Endothelial cell of umbilical vein (primary cell): ENCODE results near the gene NDUFS6. TPM values are rescaled to one million over a fixed set of nuclear protein-coding genes. Genes with fewer than 3 reads are reported as not detected.

Source experiments
- BruUV-seq: library from RNA; stranded (reverse); fragments of 400-500 nt; replicated peaks from 2 replicates; lab custom pipeline; 2021; lab: Mats Ljungman, UMichigan
- CTCF ChIA-PET: fragments of 300-600, 350-600 bp; sonication (Branson Sonifier 250); formaldehyde crosslinking; loops from one replicate; lab custom pipeline; 2021; ENCODE audit warnings: antibody characterized with exemption, inconsistent platforms; lab: Charles Lee
- POLR2A ChIA-PET: fragments of 300-600, 350-600 bp; sonication (Branson Sonifier 250); formaldehyde crosslinking; loops from one replicate; lab custom pipeline; 2021; ENCODE audit warnings: antibody characterized with exemption, inconsistent platforms; lab: Charles Lee
- DNase-seq: peaks from one replicate; pipeline ENCODE4 v3.0.0-alpha.2; 2011; ENCODE audit warnings: low read depth, low spot score
- FAIRE-seq: peaks from 2 replicates; lab custom pipeline; 2011; peaks lifted over from hg19 to GRCh38; lab: Jason Lieb, UNC
- H2AFZ ChIP-seq: 2 replicates; pipeline ENCODE4 v1.6.0; 2012; ENCODE audit warnings: low read depth, low read length, control low read depth, inconsistent platforms
- H3K27ac ChIP-seq: 2 replicates; pipeline ENCODE4 v1.5.1; 2011; ENCODE audit warnings: low read depth, mild to moderate bottlenecking, control low read depth, low read length, moderate library complexity; ENCODE audit not compliant: insufficient read depth
- H3K27me3 ChIP-seq, 2 experiments: 2 replicates each; pipeline versions ENCODE4 v1.6.0 to v1.6.1; 2011; ENCODE audit warnings: low read length in 2 of 2, mixed read lengths in 1 of 2; ENCODE audit not compliant: control insufficient read depth in 2 of 2, insufficient read depth in 2 of 2
- H3K36me3 ChIP-seq, 2 experiments: 2 replicates in 1 of 2; 3 replicates in 1 of 2; pipeline ENCODE4 v1.5.1; 2011; ENCODE audit warnings: low read length in 2 of 2, mild to moderate bottlenecking in 1 of 2, moderate library complexity in 1 of 2; ENCODE audit not compliant: control insufficient read depth in 2 of 2, insufficient read depth in 2 of 2; ENCODE audit errors: extremely low read depth in 1 of 2
- H3K4me1 ChIP-seq: 3 replicates; pipeline ENCODE4 v1.5.1; 2011; ENCODE audit warnings: mild to moderate bottlenecking, low read length; ENCODE audit not compliant: control insufficient read depth, insufficient read depth; ENCODE audit errors: extremely low read depth
- H3K4me2 ChIP-seq: 2 replicates; pipeline ENCODE4 v1.6.1; 2011; ENCODE audit warnings: low read length, control low read depth, mixed read lengths; ENCODE audit not compliant: insufficient read depth
- H3K4me3 ChIP-seq, 3 experiments: fragments of 200-600 bp in 1 of 3; sonication (generic), shearing (Covaris generic) in 1 of 3; replicated peaks in 1 of 3; 2 replicates each; pipeline ENCODE4 v1.5.1; 2011 to 2016; ENCODE audit warnings: control low read depth in 3 of 3, low read length in 3 of 3, mild to moderate bottlenecking in 2 of 3, inconsistent platforms in 1 of 3, low read depth in 1 of 3, moderate library complexity in 1 of 3; ENCODE audit not compliant: insufficient read depth in 1 of 3
- H3K79me2 ChIP-seq: 2 replicates; pipeline ENCODE4 v1.6.0; 2012; ENCODE audit warnings: low read length, inconsistent platforms; ENCODE audit not compliant: control insufficient read depth, insufficient read depth
- H3K9ac ChIP-seq: replicated peaks from 2 replicates; pipeline ENCODE3; 2011; ENCODE audit warnings: low read length, control low read depth; ENCODE audit not compliant: insufficient read depth; ENCODE audit errors: extremely low read depth
- H3K9me1 ChIP-seq: replicated peaks from 3 replicates; pipeline ENCODE4 v1.6.0; 2011; ENCODE audit warnings: mild to moderate bottlenecking, low read length; ENCODE audit not compliant: control insufficient read depth, insufficient read depth; ENCODE audit errors: extremely low read depth
- H3K9me3 ChIP-seq: replicated peaks from 2 replicates; pipeline ENCODE4 v1.5.1; 2012; ENCODE audit warnings: low read length, inconsistent platforms; ENCODE audit not compliant: control insufficient read depth, insufficient read depth
- H4K20me1 ChIP-seq: replicated peaks from 2 replicates; pipeline ENCODE3; 2011; ENCODE audit warnings: mild to moderate bottlenecking, low read length; ENCODE audit not compliant: control insufficient read depth, insufficient read depth; ENCODE audit errors: extremely low read depth
- CTCF ChIP-seq, 2 donors: IDR thresholded peaks; 1 replicate in 1 of 2; 2 replicates in 1 of 2; pipeline ENCODE4 v1.5.1; 2011; ENCODE audit warnings: low read length in 2 of 2, mild to moderate bottlenecking in 2 of 2, moderate library complexity in 2 of 2, control low read depth in 1 of 2, inconsistent platforms in 1 of 2, low read depth in 1 of 2; ENCODE audit not compliant: insufficient read depth in 1 of 2; ENCODE audit errors: extremely low read depth in 1 of 2
- EZH2 ChIP-seq: IDR thresholded peaks from 2 replicates; pipeline ENCODE4 v1.6.1; 2012; ENCODE audit warnings: borderline replicate concordance, low read depth, mild to moderate bottlenecking, moderate library complexity, low read length, inconsistent platforms; ENCODE audit not compliant: severe bottlenecking
- FOS ChIP-seq: IDR thresholded peaks from 2 replicates; pipeline ENCODE4 v1.6.1; 2011; ENCODE audit warnings: mild to moderate bottlenecking, low read length, moderate library complexity, borderline replicate concordance; ENCODE audit not compliant: insufficient read depth
- GATA2 ChIP-seq: IDR thresholded peaks from 2 replicates; pipeline ENCODE4 v1.7.0; 2011; ENCODE audit warnings: low read depth, mild to moderate bottlenecking, moderate library complexity, mixed read lengths, low read length; ENCODE audit not compliant: insufficient read length, insufficient read depth
- JUN ChIP-seq: IDR thresholded peaks from 2 replicates; pipeline ENCODE4 v1.6.1; 2011; ENCODE audit warnings: borderline replicate concordance, low read depth; ENCODE audit not compliant: insufficient read length, insufficient read depth
- MYC ChIP-seq: IDR thresholded peaks from one replicate; pipeline ENCODE4 v1.6.1; 2011; ENCODE audit warnings: mild to moderate bottlenecking, low read depth, low read length
- POLR2A ChIP-seq: IDR thresholded peaks from 2 replicates; pipeline ENCODE4 v1.6.1; 2012; ENCODE audit warnings: low read depth, mild to moderate bottlenecking, control low read depth, low read length
- POLR2AphosphoS5 ChIP-seq: IDR thresholded peaks from 2 replicates; pipeline ENCODE4 v1.6.1; 2012; ENCODE audit warnings: low read depth, mild to moderate bottlenecking, control low read depth, low read length, moderate library complexity; ENCODE audit not compliant: insufficient read depth
- dilution Hi-C: fragments of 300-500 bp; cut with MboI; formaldehyde crosslinking; loops from one replicate; pipeline ENCODE4 v1.15.0; 2019; ENCODE audit warnings: low sequenced_read_pairs; ENCODE audit not compliant: extremely low pct_ligation_motif_present
- intact Hi-C: fragments of 100-400 bp; cut with micrococcal nuclease; formaldehyde crosslinking; loops from one replicate; pipeline ENCODE4 v1.10.0; 2022
- polyA plus RNA-seq, 4 experiments: library from polyadenylated mRNA; depleted of rRNA in 3 of 4; stranded (reverse) in 3 of 4; unstranded in 1 of 4; fragments of >200 nt; gene quantifications; 2 replicates each; pipeline versions ENCODE4 v1.2.1 to v1.2.3, GENCODE V29; 2011 to 2012; ENCODE audit warnings: missing spikeins in 1 of 4
- total RNA-seq: library from RNA; stranded (reverse); gene quantifications from 2 replicates; pipeline ENCODE4 v1.2.3, GENCODE V29; 2021
- TF ChIP-seq, protein P1 (sequence below): IDR thresholded peaks from 2 replicates; pipeline ENCODE4 v1.6.1; 2011; ENCODE audit not compliant: insufficient read depth, insufficient read length

NDUFS6 gene
- total and polyA plus RNA-seq, 2 donors (not counting 3 experiments of a cell fraction or from before 2014, with no cell fraction given) = 42.5 to 127 TPM

- no peak for DNase-seq
- H3K4me3 ChIP-seq = no peak overlapping the region
- H4K20me1 ChIP-seq = no peaks in the 10 kb centered on the region
- no peaks in the 10 kb centered on the region for H3K36me3 ChIP-seq
- no peak for TF ChIP-seq MYC
- no peak for TF ChIP-seq POLR2AphosphoS5
- TF ChIP-seq CTCF (IDR thresholded peaks at IDR 0.05; ENCODE audit: extremely low read depth in 1 of 2, insufficient read depth in 1 of 2, low read depth in 1 of 2, low read length in 2 of 2) = no peak
- TF ChIP-seq, protein P1, sequence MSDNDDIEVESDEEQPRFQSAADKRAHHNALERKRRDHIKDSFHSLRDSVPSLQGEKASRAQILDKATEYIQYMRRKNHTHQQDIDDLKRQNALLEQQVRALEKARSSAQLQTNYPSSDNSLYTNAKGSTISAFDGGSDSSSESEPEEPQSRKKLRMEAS = no peak
- no peak overlapping the region for H3K4me2 ChIP-seq
- POLR2A ChIA-PET = no interaction called here
- H3K9me1 ChIP-seq = no peaks in the 10 kb centered on the region
- peaks cover 8 to 9% of the 10 kb centered on the region in 2 experiments for H3K27me3 ChIP-seq
- CTCF ChIA-PET = no interaction called here
- H3K79me2 ChIP-seq = no peaks in the 10 kb centered on the region
- BruUV-seq = no TSS peak
- H3K4me1 ChIP-seq = no peaks in the 10 kb centered on the region
- no peaks in the 10 kb centered on the region for H3K9me3 ChIP-seq
- H2AFZ ChIP-seq = no peak overlapping the region
- intact Hi-C loops = no loop called here
- dilution Hi-C loops = no loop called here
- FAIRE-seq = no peak
- H3K9ac ChIP-seq = no peak overlapping the region
- no peak overlapping the region for H3K27ac ChIP-seq
Measured at GRCh38 chr5:1855596-1855995, 54.4 kb downstream of the NDUFS6 start.

DNA sequence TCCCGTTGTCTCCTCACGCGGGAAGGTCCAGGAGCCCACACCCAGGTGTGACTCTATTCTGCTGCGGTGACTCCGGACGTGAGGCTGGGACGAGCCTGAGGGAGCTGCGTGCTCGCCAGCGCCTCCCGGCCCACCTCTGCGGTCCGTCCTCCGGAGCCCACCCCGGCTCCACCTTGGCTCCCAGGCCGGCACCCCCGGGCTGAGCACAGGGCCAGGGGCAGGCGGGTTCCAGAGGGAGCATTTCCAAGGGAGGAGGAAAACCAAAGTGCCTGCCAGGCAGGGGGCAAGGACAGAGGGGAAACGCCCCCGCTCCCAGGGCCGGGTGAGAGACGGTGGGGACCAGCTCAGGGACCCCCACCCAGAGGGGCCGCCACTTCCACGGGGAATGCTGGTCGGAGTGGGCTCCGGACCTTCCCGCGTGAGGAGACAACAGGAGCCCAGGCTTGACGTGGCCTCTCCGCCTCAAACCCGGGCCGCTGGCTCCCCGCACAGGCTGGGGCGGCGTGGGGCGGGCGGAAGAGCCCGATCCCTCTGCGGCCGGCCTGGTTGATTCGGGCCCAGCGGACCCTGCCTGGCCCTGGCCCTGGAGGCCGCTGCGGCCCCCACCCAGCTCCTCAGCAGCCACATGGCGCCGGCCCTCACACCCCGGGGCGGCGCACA lies 55.5 kb downstream of the NDUFS6 start:
- Histone ChIP-seq H3K9me3 (no peaks in the 10 kb centered on the region), H3K27ac (no peak overlapping the region), H3K4me1 (no peaks in the 10 kb centered on the region), H2AFZ (no peak overlapping the region), H3K9me1 (no peaks in the 10 kb centered on the region), H3K4me3 (no peak overlapping the region), H4K20me1 (no peaks in the 10 kb centered on the region), H3K36me3 (no peaks in the 10 kb centered on the region), H3K4me2 (no peak overlapping the region), H3K9ac (no peak overlapping the region), H3K79me2 (no peaks in the 10 kb centered on the region), H3K27me3 (peaks cover 3 to 4% of the 10 kb centered on the region in 2 experiments)
- dilution Hi-C loops (no loop called here), intact Hi-C loops (no loop called here)
- DNase-seq (no peak), FAIRE-seq (no peak)
- ChIA-PET CTCF (no interaction called here), POLR2A (no interaction called here)
- TF ChIP-seq POLR2AphosphoS5 (no peak), GATA2 (no peak), POLR2A (no peak), JUN (no peak), CTCF (IDR thresholded peaks at IDR 0.05; ENCODE audit: extremely low read depth in 1 of 2, insufficient read depth in 1 of 2, low read depth in 1 of 2, low read length in 2 of 2) (no peak), MYC (no peak), FOS (no peak), EZH2 (no peak)
- TF ChIP-seq, protein P1 = no peak
- BruUV-seq = no TSS peak
